Measurements from ENCODE around the gene MAN1A1. TPM values are rescaled to one million over a fixed set of nuclear protein-coding genes. Genes with fewer than 3 reads are reported as not detected.

Gene MAN1A1
- total RNA-seq, 1 donor from 2014 or later, result 19.7 TPM

DNA sequence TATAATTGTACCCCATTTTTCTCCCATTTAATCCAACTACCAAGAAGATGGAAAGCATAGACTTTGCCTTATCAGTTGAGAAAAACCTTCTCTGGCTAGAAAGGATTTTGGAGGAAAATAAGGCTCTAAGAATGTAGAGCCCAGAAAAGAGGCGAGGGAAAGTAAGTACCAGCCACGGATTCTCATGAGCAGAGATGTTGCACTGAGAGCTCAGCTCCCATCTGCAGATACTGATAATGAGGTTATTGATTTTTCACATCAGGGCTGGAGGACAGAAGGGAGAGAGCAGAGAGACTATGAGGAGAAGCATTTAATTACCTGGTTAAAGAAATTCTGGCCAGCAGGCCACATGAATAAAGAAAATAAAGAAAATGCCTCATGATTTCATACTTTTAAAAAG, 166.7 kb downstream of the MAN1A1 start:
- peaks cover 23% of the 10 kb centered on the region for H3K36me3 ChIP-seq

DNA sequence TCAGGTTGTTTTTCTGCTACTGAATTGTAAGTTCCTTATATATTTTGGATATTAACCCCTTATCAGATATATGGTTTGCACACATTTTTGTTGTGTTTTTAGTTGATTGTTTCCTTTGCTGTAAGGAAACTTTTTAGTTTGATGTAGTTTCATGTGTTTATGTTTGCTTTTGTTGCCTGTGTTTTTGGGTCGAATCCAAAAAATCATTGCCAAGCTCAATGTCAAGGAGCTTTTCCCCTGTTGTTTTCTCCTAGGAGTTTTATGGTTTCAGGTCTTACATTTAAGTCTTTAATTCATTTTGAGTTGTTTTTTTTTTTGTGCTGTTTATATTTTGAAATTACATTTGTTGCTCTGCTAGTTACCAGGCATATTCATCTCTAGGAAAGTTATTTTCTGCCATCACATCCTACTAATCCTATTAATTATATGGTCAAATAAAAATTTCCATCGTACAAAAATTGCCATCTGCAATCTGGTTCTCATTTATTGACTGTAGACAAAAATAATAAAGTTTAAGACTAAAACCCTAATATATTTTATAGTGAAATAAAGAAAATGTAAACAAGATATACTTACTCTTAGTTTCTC, 167.3 kb downstream of the MAN1A1 start:
- H3K4me1 ChIP-seq, result peaks cover 6% of the 10 kb centered on the region
- no peaks in the 10 kb centered on the region for H3K9me3 ChIP-seq (replicated peaks)
- TF ChIP-seq, protein P1, sequence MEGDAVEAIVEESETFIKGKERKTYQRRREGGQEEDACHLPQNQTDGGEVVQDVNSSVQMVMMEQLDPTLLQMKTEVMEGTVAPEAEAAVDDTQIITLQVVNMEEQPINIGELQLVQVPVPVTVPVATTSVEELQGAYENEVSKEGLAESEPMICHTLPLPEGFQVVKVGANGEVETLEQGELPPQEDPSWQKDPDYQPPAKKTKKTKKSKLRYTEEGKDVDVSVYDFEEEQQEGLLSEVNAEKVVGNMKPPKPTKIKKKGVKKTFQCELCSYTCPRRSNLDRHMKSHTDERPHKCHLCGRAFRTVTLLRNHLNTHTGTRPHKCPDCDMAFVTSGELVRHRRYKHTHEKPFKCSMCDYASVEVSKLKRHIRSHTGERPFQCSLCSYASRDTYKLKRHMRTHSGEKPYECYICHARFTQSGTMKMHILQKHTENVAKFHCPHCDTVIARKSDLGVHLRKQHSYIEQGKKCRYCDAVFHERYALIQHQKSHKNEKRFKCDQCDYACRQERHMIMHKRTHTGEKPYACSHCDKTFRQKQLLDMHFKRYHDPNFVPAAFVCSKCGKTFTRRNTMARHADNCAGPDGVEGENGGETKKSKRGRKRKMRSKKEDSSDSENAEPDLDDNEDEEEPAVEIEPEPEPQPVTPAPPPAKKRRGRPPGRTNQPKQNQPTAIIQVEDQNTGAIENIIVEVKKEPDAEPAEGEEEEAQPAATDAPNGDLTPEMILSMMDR (IDR thresholded peaks at IDR 0.05; ENCODE audit: borderline replicate concordance), result no peak
- H3K4me3 ChIP-seq, result no peak overlapping the region
- peaks cover 22% of the 10 kb centered on the region for H3K36me3 ChIP-seq
- no peak for DNase-seq
- no peaks in the 10 kb centered on the region for H3K27me3 ChIP-seq (ENCODE audit: low read depth)
- H3K27ac ChIP-seq (replicated peaks), result no peak overlapping the region
- intact Hi-C loops (cut with micrococcal nuclease), result no loop called here

More for the DNA sequence above, 166.7 kb downstream of the MAN1A1 start:
- Histone ChIP-seq H3K27ac (replicated peaks) (no peak overlapping the region), H3K4me3 (no peak overlapping the region), H3K27me3 (ENCODE audit: low read depth) (no peaks in the 10 kb centered on the region), H3K4me1 (peaks cover 6% of the 10 kb centered on the region), H3K9me3 (replicated peaks) (no peaks in the 10 kb centered on the region)
- TF ChIP-seq, protein P1 (IDR thresholded peaks at IDR 0.05; ENCODE audit: borderline replicate concordance), result no peak
- intact Hi-C loops (cut with micrococcal nuclease), result no loop called here
- DNase-seq, result no peak

DNA sequence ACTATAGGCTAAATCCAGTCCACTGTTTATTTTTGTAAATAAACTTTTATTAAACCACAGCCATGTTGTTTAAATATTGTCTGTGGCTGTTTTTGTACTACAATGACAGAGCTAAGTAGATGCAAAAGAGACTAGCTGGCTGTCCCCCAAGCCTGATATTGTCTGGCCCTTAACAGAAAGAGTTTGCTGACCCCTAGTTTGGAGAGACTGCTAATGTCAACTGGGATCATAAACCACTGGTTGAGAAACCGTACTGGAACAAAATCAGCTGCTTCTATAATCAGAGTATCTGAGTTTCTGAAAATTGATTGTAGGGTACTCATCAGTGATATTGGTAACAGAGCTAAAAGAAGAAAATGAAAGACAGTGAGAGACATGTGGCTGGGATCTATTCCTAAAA, 168.5 kb downstream of the MAN1A1 start:
- intact Hi-C loops (cut with micrococcal nuclease), result no loop called here
- Histone ChIP-seq H3K27me3 (ENCODE audit: low read depth) (no peaks in the 10 kb centered on the region), H3K4me3 (no peak overlapping the region), H3K4me1 (peaks cover 6% of the 10 kb centered on the region), H3K27ac (replicated peaks) (no peak overlapping the region), H3K9me3 (replicated peaks) (no peaks in the 10 kb centered on the region), H3K36me3 (peaks cover 22% of the 10 kb centered on the region)
- TF ChIP-seq, protein P1 (IDR thresholded peaks at IDR 0.05; ENCODE audit: borderline replicate concordance), result no peak
- no peak for DNase-seq

DNA sequence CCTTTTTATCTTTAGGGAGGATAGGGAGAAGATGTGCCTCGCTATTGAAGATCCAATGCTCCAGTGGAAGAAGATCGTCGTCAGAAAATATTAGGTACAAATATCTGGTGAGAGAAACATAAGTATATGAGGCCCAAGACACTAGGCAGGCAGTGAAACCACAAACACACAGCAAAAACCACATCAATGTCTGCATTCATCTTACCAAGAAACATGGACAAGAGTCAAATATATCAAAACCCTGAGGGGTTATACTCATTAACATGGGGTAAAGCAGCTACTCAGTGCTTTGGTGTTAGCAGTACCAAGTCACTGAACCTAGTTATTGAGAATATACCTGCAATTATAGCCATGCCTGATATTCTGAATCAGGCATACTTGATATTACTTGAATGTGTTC, 169.7 kb downstream of the MAN1A1 start:
- peaks cover 6% of the 10 kb centered on the region for H3K4me1 ChIP-seq
- no peak overlapping the region for H3K27ac ChIP-seq (replicated peaks)
- no peak for DNase-seq
- peaks cover 22% of the 10 kb centered on the region for H3K36me3 ChIP-seq
- no peaks in the 10 kb centered on the region for H3K27me3 ChIP-seq (ENCODE audit: low read depth)
- H3K4me3 ChIP-seq, result no peak overlapping the region
- no peaks in the 10 kb centered on the region for H3K9me3 ChIP-seq (replicated peaks)
- TF ChIP-seq, protein P1 (IDR thresholded peaks at IDR 0.05; ENCODE audit: borderline replicate concordance), result no peak
- intact Hi-C loops (cut with micrococcal nuclease), result no loop called here

DNA sequence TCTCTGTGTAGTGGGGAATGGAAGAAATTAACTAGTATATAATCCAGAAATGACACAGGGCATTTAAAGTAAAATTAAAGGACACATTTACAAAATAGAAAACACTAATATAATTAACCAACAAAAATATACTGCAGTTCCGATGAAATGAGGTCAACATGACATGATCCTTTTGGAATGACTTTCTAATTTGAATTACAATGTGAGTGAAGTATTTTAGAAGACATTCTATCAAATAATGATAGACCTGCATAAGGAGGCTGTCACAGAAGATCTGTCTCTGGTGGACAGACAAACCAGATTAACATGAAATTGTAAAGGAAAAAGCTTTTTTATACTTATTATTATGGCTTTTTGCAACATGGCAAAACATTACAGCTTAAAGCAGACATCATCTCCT, 170.5 kb downstream of the MAN1A1 start:
- Histone ChIP-seq H3K9me3 (replicated peaks) (no peaks in the 10 kb centered on the region), H3K27ac (replicated peaks) (no peak overlapping the region), H3K36me3 (peaks cover 21% of the 10 kb centered on the region), H3K4me3 (no peak overlapping the region), H3K4me1 (peaks cover 6% of the 10 kb centered on the region), H3K27me3 (ENCODE audit: low read depth) (no peaks in the 10 kb centered on the region)
- TF ChIP-seq, protein P1 (IDR thresholded peaks at IDR 0.05; ENCODE audit: borderline replicate concordance), result no peak
- no peak for DNase-seq
- intact Hi-C loops (cut with micrococcal nuclease), result no loop called here

Measured in left ventricle myocardium inferior (tissue), 1 donor.